Measurements from ENCODE around the gene TUSC2. TPM values are rescaled to one million over a fixed set of nuclear protein-coding genes. Genes with fewer than 3 reads are reported as not detected.

TUSC2 gene
- total and polyA plus RNA-seq, 8 donors: 10.2 to 21.8 (median 17.4) TPM

- Histone ChIP-seq H3K9me3 (no peaks in the 10 kb centered on the region), H3K4me1 (peaks cover 10 to 32% (median 24%) of the 10 kb centered on the region in 3 donors), H3K36me3 (no peaks in the 10 kb centered on the region), H3K4me3 (peak overlapping the region in 1 of 4 donors; percentile 72), H3K27me3 (no peaks in the 10 kb centered on the region), H3K27ac (peak overlapping the region in 3 of 4 donors; percentile 90 to 97 (median 95))
- no peak for ATAC-seq
- no peak for DNase-seq
- no peak for FAIRE-seq
- TF ChIP-seq CTCF (IDR thresholded peaks at IDR 0.05): no peak
- 78 to 83% methylated on average over 5 of the region's 5 CpGs for WGBS, 2 donors
- intact Hi-C loops (cut with DNase I): no loop called here
Observed at GRCh38 chr3:50338965-50339364, 10.9 kb upstream of the TUSC2 start.

GRCh38 chr3:50337175-50337861 is 9.3 kb upstream of the TUSC2 start:
- WGBS, 2 donors: 1% methylated on average over 71 to 79 of the region's 79 CpGs
- Histone ChIP-seq H3K4me1 (peaks cover 10 to 42% (median 28%) of the 10 kb centered on the region in 3 donors), H3K27ac (peak overlapping the region; percentile 90 to 97 (median 96)), H3K36me3 (peaks cover 0 to 2% (median 0%) of the 10 kb centered on the region in 3 donors), H3K27me3 (no peaks in the 10 kb centered on the region), H3K4me3 (peak overlapping the region; percentile 39 to 98 (median 84)), H3K9me3 (no peaks in the 10 kb centered on the region)
- DNase-seq (peak; percentile 97 to 100 (median 100)), ATAC-seq (peak; percentile 87 to 92 (median 89)), FAIRE-seq (peak; percentile 39)
- intact Hi-C loops (cut with DNase I): no loop called here
- TF ChIP-seq CTCF (IDR thresholded peaks at IDR 0.05): no peak

- 1% methylated on average over 31 of the region's 31 CpGs for WGBS, 2 donors
- DNase-seq: peak in 1 of 6 donors; percentile 85
- Histone ChIP-seq H3K9me3 (no peaks in the 10 kb centered on the region), H3K36me3 (peaks cover 0 to 9% (median 1%) of the 10 kb centered on the region in 3 donors), H3K4me1 (peaks cover 10 to 42% (median 28%) of the 10 kb centered on the region in 3 donors), H3K27me3 (no peaks in the 10 kb centered on the region), H3K27ac (peak overlapping the region; percentile 90 to 97 (median 96)), H3K4me3 (peak overlapping the region; percentile 39 to 98 (median 84))
- no peak for TF ChIP-seq CTCF (IDR thresholded peaks at IDR 0.05)
- FAIRE-seq: no peak
- peak; percentile 2 to 43 (median 6) for ATAC-seq
- intact Hi-C loops (cut with DNase I): no loop called here
Observed at GRCh38 chr3:50336452-50337174, 8.6 kb upstream of the TUSC2 start.

- FAIRE-seq: no peak
- peaks cover 10 to 42% (median 28%) of the 10 kb centered on the region in 3 donors for H3K4me1 ChIP-seq
- no peak for TF ChIP-seq CTCF (IDR thresholded peaks at IDR 0.05)
Observed at GRCh38 chr3:50334339-50335075, 6.5 kb upstream of the TUSC2 start.

More at GRCh38 chr3:50334339-50335075, 6.5 kb upstream of the TUSC2 start:
- WGBS, 2 donors: 61 to 63% methylated on average over 5 of the region's 5 CpGs
- Histone ChIP-seq H3K27ac (peak overlapping the region in 2 of 4 donors; percentile 1 to 95), H3K4me3 (peak overlapping the region in 1 of 4 donors; percentile 72), H3K27me3 (no peaks in the 10 kb centered on the region), H3K36me3 (peaks cover 8 to 27% (median 20%) of the 10 kb centered on the region in 3 donors), H3K9me3 (no peaks in the 10 kb centered on the region)
- intact Hi-C loops (cut with DNase I): no loop called here
- DNase-seq (no peak), ATAC-seq (no peak)

Data from pancreas (tissue), 10 donors.